GM13976 (cell line): Measurements from ENCODE around the gene OIT3.

ENCODE experiments used
- DNase-seq: peaks from one replicate; pipeline ENCODE4 v3.0.0; 2012; ENCODE audit warnings: low spot score
- CTCF ChIP-seq: IDR thresholded peaks from 2 replicates; pipeline ENCODE4 v1.5.1; 2012; ENCODE audit warnings: borderline replicate concordance, mild to moderate bottlenecking; ENCODE audit not compliant: insufficient read depth; ENCODE audit errors: extremely low read depth, missing control alignments, control extremely low read depth
- in situ Hi-C: fragments of 300-500 bp; cut with MboI; formaldehyde crosslinking; loops from one replicate; pipeline ENCODE4 v1.12.0; 2022; ENCODE audit warnings: low sequenced_read_pairs, mixed read lengths, inconsistent platforms; ENCODE audit not compliant: unreplicated experiment

Gene OIT3

GRCh38 chr10:72935361-72935760, 41.8 kb downstream of the OIT3 start:
- TF ChIP-seq CTCF = no peak
- no peak for DNase-seq
- in situ Hi-C loops = no loop called here

DNA sequence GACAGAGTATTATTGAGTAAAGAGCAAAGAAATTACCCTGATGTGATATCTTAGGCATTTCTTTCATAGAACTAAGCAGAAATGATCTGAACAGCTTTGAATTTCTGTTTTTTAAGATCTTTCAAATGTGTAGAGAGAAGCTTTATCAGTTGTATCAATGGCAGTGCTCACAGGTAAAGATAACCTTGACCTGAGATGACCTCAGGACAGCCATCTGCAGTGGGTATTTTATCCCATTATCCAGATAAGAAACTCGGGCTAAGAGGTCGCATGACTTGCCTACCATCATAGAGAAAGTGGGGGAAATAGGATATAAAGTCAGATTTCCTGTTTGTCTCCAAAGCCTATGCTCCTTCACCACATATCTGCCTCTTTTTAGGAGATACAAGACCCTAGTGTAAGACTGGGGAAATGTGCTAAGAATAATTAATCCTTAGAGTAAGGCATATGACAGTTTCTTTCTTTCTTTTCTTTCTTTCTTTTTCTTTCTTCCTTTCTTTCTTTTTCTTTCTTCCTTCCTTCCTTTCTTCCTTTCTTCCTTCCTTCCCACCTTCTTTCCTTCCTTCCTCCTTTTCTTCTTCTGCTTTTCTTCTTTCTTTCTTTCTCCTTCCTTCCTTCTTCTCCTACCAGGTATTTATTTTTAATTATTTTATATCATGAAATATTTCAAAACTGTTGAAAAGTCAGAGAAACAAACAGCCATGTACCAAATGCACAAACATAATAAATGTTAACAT, 50.1 kb downstream of the OIT3 start:
- no peak for DNase-seq
- TF ChIP-seq CTCF = no peak
- in situ Hi-C loops = no loop called here

GRCh38 chr10:72946963-72947362, 53.4 kb downstream of the OIT3 start:
- in situ Hi-C loops = no loop called here
- TF ChIP-seq CTCF = no peak
- DNase-seq = no peak

- TF ChIP-seq CTCF = no peak
- in situ Hi-C loops = no loop called here
- DNase-seq = no peak
Measured at GRCh38 chr10:72948762-72949161, 55.2 kb downstream of the OIT3 start.

- in situ Hi-C loops = no loop called here
- no peak for DNase-seq
- TF ChIP-seq CTCF = no peak
Measured at GRCh38 chr10:72951760-72952159, 58.2 kb downstream of the OIT3 start.

DNA sequence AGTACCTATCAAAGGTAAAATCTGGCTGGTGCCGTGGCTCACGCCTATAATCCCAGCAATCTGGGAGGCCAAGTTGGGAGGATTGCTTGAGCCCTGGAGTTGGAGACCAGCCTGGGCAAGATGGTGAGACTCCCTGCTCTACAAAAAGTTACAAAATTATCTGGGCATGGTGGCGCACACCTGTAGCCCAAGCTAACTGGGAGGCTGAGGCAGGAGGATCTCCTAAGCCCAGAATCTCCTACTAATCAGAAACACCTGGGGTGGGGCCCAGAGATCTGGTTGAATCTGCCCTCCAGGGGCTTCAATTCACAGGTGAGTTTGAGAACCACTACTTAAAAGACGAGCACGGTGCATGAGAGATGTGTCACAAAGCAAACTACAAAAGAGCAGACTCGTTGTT, 58.6 kb downstream of the OIT3 start:
- in situ Hi-C loops = no loop called here
- TF ChIP-seq CTCF = no peak
- no peak for DNase-seq
